ENCODE results near the gene KLHDC4. TPM values are rescaled to one million over a fixed set of nuclear protein-coding genes. Genes with fewer than 3 reads are reported as not detected.

The KLHDC4 gene
- total RNA-seq, 1 experiment from 2014 or later, result 50.7 TPM

DNA sequence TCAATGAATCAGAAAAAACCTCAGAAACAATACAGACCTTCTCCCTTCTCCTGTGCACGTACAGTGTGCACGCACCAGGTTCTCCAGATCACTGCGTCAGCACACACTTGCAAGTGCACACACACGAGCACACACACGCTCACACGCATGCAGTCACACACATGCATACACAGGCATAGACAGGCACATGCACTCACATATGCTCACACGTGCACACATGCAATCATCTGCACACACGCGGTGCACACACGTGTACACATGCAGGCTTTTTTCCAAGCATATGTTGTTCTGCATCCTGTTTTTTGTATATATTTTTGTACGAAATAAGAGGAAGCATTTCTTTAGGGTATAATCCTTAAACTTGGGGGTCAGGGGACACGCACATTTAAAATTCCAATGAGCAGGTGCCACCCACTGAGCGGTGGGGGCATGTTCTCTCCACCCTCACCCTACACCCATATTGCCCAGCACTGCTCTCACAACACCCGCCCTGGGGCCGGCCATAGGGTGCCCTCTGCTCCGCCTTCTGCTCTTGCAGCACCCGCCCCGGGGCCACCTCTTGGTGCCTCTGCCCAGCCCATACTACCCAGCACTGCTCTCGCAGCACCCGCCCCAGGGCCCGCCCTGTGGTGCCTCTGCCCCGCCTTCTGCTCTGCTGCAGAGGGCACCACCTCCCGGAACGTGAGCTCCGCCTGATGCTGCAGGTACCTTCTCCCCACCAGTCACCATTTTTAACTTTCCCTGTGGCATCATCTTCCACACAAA, 20.9 kb downstream of the KLHDC4 start:
- in situ Hi-C loops (cut with HindIII; ENCODE audit: low pct_unique_long_range_greater_than_20kb, low sequenced_read_pairs) (no loop called here), intact Hi-C loops (cut with micrococcal nuclease; ENCODE audit: unreplicated experiment) (no loop called here)
- peak; percentile 68; the same call in 1 of the 2 replicates for ATAC-seq
- TF ChIP-seq, protein P1, sequence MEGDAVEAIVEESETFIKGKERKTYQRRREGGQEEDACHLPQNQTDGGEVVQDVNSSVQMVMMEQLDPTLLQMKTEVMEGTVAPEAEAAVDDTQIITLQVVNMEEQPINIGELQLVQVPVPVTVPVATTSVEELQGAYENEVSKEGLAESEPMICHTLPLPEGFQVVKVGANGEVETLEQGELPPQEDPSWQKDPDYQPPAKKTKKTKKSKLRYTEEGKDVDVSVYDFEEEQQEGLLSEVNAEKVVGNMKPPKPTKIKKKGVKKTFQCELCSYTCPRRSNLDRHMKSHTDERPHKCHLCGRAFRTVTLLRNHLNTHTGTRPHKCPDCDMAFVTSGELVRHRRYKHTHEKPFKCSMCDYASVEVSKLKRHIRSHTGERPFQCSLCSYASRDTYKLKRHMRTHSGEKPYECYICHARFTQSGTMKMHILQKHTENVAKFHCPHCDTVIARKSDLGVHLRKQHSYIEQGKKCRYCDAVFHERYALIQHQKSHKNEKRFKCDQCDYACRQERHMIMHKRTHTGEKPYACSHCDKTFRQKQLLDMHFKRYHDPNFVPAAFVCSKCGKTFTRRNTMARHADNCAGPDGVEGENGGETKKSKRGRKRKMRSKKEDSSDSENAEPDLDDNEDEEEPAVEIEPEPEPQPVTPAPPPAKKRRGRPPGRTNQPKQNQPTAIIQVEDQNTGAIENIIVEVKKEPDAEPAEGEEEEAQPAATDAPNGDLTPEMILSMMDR (IDR thresholded peaks at IDR 0.05), result no peak
- TF ChIP-seq TCF7L2 (IDR thresholded peaks at IDR 0.05; ENCODE audit: low read depth, low read length) (no peak), SIN3A (IDR thresholded peaks at IDR 0.05; ENCODE audit: borderline replicate concordance, insufficient read depth, low read depth, low read length) (no peak), POLR2AphosphoS5 (IDR thresholded peaks at IDR 0.05; ENCODE audit: low read depth, low read length) (no peak)
- TF ChIP-seq, protein P2, sequence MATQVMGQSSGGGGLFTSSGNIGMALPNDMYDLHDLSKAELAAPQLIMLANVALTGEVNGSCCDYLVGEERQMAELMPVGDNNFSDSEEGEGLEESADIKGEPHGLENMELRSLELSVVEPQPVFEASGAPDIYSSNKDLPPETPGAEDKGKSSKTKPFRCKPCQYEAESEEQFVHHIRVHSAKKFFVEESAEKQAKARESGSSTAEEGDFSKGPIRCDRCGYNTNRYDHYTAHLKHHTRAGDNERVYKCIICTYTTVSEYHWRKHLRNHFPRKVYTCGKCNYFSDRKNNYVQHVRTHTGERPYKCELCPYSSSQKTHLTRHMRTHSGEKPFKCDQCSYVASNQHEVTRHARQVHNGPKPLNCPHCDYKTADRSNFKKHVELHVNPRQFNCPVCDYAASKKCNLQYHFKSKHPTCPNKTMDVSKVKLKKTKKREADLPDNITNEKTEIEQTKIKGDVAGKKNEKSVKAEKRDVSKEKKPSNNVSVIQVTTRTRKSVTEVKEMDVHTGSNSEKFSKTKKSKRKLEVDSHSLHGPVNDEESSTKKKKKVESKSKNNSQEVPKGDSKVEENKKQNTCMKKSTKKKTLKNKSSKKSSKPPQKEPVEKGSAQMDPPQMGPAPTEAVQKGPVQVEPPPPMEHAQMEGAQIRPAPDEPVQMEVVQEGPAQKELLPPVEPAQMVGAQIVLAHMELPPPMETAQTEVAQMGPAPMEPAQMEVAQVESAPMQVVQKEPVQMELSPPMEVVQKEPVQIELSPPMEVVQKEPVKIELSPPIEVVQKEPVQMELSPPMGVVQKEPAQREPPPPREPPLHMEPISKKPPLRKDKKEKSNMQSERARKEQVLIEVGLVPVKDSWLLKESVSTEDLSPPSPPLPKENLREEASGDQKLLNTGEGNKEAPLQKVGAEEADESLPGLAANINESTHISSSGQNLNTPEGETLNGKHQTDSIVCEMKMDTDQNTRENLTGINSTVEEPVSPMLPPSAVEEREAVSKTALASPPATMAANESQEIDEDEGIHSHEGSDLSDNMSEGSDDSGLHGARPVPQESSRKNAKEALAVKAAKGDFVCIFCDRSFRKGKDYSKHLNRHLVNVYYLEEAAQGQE (IDR thresholded peaks at IDR 0.05; ENCODE audit: insufficient read depth in 1 of 2, low read depth in 2 of 2, low read length in 1 of 2), result no peak
- Histone ChIP-seq H3K9me3 (ENCODE audit: control insufficient read depth, insufficient read depth, low read depth, low read length) (no peaks in the 10 kb centered on the region), H3K27ac (ENCODE audit: low read length) (no peak overlapping the region), H3K27me3 (ENCODE audit: control insufficient read depth, insufficient read depth, low read length) (no peaks in the 10 kb centered on the region), H3K4me3 (ENCODE audit: low read depth in 2 of 2, low read length in 2 of 2) (no peak overlapping the region), H3K36me3 (ENCODE audit: control insufficient read depth, insufficient read depth, low read length) (no peaks in the 10 kb centered on the region; the same call in 1 of the 2 replicates), H3K4me1 (ENCODE audit: control insufficient read depth, insufficient read depth, low read length) (no peaks in the 10 kb centered on the region)
- ChIA-PET CTCF (no interaction called here), POLR2A (interaction anchor here (0.9 kb wide), 1 partner anchor 80 kb away, joined by 3 read pairs; no protein-coding TSS in a partner anchor)
- no peak for DNase-seq (ENCODE audit: low read depth, low spot score)
- BruUV-seq (replicated peaks), result no TSS peak

DNA sequence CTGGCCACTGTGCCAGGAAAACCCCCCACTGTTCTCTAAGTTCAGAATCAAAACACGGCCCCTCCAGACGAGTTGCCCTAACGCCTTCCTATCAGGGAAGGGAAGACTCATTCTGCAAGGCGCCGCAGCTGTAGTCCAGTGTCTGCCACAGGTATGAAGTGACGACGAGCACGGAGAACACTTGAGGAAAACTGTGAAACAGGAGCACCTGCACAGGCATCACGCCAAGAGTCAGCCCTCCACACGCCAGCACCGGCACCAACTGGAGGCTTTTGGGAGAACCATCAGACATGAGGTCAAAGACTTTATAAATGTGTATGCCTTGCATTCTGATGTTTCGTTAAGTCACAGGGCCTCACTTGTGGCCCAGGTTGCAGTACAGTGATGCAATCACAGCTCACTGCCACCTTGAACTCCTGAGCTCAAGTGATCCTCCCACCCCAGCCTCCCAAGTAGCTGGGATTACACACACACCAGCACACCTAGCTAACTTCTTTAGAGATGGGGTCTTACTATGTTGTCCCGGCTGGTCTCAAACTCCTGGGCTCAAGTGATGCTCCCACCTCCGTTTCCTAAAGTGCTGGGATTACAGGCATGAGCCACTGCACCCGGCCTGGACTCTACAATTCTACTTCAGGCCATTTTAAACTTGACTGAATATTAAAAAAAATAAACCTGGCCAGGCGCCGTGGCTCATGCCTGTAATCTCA, 22.9 kb downstream of the KLHDC4 start:
- Histone ChIP-seq H3K9me3 (ENCODE audit: control insufficient read depth, insufficient read depth, low read depth, low read length) (no peaks in the 10 kb centered on the region), H3K27me3 (ENCODE audit: control insufficient read depth, insufficient read depth, low read length) (no peaks in the 10 kb centered on the region), H3K4me1 (ENCODE audit: control insufficient read depth, insufficient read depth, low read length) (no peaks in the 10 kb centered on the region), H3K27ac (ENCODE audit: low read length) (no peak overlapping the region), H3K4me3 (ENCODE audit: low read depth in 2 of 2, low read length in 2 of 2) (no peak overlapping the region), H3K36me3 (ENCODE audit: control insufficient read depth, insufficient read depth, low read length) (no peaks in the 10 kb centered on the region)
- ChIA-PET POLR2A (no interaction called here), CTCF (no interaction called here)
- no TSS peak for BruUV-seq (replicated peaks)
- no peak for ATAC-seq
- intact Hi-C loops (cut with micrococcal nuclease; ENCODE audit: unreplicated experiment), result no loop called here
- in situ Hi-C loops (cut with HindIII; ENCODE audit: low pct_unique_long_range_greater_than_20kb, low sequenced_read_pairs), result no loop called here
- no peak for TF ChIP-seq POLR2AphosphoS5 (IDR thresholded peaks at IDR 0.05; ENCODE audit: low read depth, low read length)
- no peak for TF ChIP-seq TCF7L2 (IDR thresholded peaks at IDR 0.05; ENCODE audit: low read depth, low read length)
- TF ChIP-seq SIN3A (IDR thresholded peaks at IDR 0.05; ENCODE audit: borderline replicate concordance, insufficient read depth, low read depth, low read length), result no peak
- TF ChIP-seq, protein P1 (IDR thresholded peaks at IDR 0.05), result no peak
- TF ChIP-seq, protein P2 (IDR thresholded peaks at IDR 0.05; ENCODE audit: insufficient read depth in 1 of 2, low read depth in 2 of 2, low read length in 1 of 2), result no peak
- no peak for DNase-seq (ENCODE audit: low read depth, low spot score)
